Mesothelial cell of epicardium (in vitro differentiated cells): ENCODE results near the gene GPR21. TPM values are rescaled to one million over a fixed set of nuclear protein-coding genes. Genes with fewer than 3 reads are reported as not detected.
A peak's percentile ranks its signal among the peaks of the same experiment; 100 is the strongest.

ENCODE experiments used
- DNase-seq, 2 experiments: peaks; one replicate each; pipeline ENCODE4 v3.0.0; 2021; ENCODE audit warnings: low spot score in 2 of 2; ENCODE audit not compliant: unreplicated experiment in 2 of 2
- H3K27ac Mint-ChIP-seq: 2 replicates; pipeline ENCODE4 v1.8.0; 2021; ENCODE audit warnings: mixed read lengths
- H3K27me3 Mint-ChIP-seq: 2 replicates; pipeline ENCODE4 v1.8.0; 2021; ENCODE audit warnings: low read depth, mixed read lengths
- H3K36me3 Mint-ChIP-seq: 2 replicates; pipeline ENCODE4 v1.8.0; 2021; ENCODE audit warnings: mixed read lengths
- H3K4me1 Mint-ChIP-seq: 2 replicates; pipeline ENCODE4 v1.8.0; 2021; ENCODE audit warnings: mixed read lengths
- H3K4me3 Mint-ChIP-seq: 2 replicates; pipeline ENCODE4 v1.8.0; 2021; ENCODE audit warnings: mild to moderate bottlenecking, moderate library complexity, mixed read lengths
- H3K9me3 Mint-ChIP-seq: 2 replicates; pipeline ENCODE4 v1.8.0; 2021; ENCODE audit warnings: mixed read lengths
- total RNA-seq: library from RNA; stranded (reverse); gene quantifications from 3 replicates; pipeline ENCODE4 v1.2.1, GENCODE V29; 2021
- TF ChIP-seq, protein P1 (sequence below): fragments of 200-600 bp; sonication (generic); IDR thresholded peaks from one replicate; pipeline ENCODE4 v1.5.0; 2021; ENCODE audit warnings: antibody characterized with exemption; ENCODE audit not compliant: unreplicated experiment

Gene GPR21
- total RNA-seq, 1 donor from 2014 or later = 3.8 TPM

DNA sequence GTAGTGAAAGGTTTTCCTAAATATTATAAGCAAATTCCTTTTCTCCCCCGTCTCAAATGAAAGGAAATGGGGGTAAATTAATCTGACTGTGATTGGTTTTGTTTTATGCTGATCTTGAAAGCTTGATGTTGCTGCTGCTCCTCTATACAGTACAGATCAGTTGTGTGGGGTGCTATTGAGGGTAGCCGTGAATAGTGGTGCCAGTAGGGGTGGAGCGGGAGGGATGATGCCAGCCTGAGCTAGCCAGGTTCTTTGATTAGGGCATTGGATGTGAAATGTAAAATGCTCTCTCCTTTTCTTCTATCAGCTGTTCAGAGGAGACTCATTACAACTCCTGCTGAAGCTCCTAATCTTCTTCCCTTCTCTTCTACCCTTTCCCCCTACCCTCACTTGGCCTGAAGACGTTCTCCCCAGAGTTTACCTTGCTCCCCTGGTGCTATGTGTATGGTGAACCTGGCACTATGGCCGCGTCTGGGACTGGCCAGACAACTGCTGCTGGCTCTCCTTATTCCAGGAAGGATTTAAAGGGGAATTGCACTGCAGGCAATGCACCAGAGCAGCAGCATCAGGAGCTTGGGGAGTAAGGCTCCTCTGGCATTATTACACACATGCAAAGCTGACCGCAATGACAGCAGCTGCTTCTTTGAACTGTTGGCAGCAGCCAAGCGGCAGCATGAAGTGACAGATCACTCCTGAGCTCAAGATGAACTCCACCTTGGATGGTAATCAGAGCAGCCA is 566 bp downstream of the GPR21 start:
- TF ChIP-seq, protein P1, sequence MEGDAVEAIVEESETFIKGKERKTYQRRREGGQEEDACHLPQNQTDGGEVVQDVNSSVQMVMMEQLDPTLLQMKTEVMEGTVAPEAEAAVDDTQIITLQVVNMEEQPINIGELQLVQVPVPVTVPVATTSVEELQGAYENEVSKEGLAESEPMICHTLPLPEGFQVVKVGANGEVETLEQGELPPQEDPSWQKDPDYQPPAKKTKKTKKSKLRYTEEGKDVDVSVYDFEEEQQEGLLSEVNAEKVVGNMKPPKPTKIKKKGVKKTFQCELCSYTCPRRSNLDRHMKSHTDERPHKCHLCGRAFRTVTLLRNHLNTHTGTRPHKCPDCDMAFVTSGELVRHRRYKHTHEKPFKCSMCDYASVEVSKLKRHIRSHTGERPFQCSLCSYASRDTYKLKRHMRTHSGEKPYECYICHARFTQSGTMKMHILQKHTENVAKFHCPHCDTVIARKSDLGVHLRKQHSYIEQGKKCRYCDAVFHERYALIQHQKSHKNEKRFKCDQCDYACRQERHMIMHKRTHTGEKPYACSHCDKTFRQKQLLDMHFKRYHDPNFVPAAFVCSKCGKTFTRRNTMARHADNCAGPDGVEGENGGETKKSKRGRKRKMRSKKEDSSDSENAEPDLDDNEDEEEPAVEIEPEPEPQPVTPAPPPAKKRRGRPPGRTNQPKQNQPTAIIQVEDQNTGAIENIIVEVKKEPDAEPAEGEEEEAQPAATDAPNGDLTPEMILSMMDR = no peak
- DNase-seq = no peak
- H3K9me3 Mint-ChIP-seq = no peaks in the 10 kb centered on the region
- H3K4me3 Mint-ChIP-seq = peak overlapping the region; percentile 13
- H3K4me1 Mint-ChIP-seq = peaks cover 23% of the 10 kb centered on the region
- H3K27me3 Mint-ChIP-seq = no peaks in the 10 kb centered on the region
- H3K27ac Mint-ChIP-seq = no peak overlapping the region
- peaks cover 5% of the 10 kb centered on the region for H3K36me3 Mint-ChIP-seq

DNA sequence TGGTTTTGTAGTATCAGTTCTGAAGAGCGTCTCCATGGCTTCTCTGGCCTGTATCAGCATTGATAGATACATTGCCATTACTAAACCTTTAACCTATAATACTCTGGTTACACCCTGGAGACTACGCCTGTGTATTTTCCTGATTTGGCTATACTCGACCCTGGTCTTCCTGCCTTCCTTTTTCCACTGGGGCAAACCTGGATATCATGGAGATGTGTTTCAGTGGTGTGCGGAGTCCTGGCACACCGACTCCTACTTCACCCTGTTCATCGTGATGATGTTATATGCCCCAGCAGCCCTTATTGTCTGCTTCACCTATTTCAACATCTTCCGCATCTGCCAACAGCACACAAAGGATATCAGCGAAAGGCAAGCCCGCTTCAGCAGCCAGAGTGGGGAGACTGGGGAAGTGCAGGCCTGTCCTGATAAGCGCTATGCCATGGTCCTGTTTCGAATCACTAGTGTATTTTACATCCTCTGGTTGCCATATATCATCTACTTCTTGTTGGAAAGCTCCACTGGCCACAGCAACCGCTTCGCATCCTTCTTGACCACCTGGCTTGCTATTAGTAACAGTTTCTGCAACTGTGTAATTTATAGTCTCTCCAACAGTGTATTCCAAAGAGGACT is 1.5 kb downstream of the GPR21 start:
- Mint-ChIP-seq H3K27ac (no peak overlapping the region), H3K36me3 (peaks cover 2% of the 10 kb centered on the region), H3K27me3 (no peaks in the 10 kb centered on the region), H3K4me3 (no peak overlapping the region), H3K9me3 (no peaks in the 10 kb centered on the region), H3K4me1 (peaks cover 23% of the 10 kb centered on the region)
- no peak for DNase-seq
- TF ChIP-seq, protein P1 = no peak

DNA sequence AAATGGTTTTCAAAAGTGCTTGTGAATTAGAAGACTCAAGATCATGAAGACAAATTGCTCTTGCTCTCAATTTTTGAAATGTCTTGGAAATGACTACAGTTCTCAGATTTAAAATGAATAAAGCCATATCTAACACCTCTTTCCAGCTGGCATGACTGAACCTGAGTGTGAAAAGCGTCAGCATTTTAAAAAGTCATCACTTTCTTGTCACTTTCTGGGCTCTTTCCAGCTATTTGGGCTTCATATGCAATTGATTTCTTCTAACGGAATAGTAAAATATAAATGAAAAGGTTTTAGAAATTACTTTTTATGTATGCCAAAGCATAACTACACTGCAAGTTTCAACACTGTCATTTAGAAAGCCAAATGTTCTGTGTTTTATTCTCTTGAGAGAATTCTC is 2.3 kb downstream of the GPR21 start:
- H3K4me3 Mint-ChIP-seq = no peak overlapping the region
- TF ChIP-seq, protein P1 = no peak
- H3K36me3 Mint-ChIP-seq = peaks cover 2% of the 10 kb centered on the region

DNA sequence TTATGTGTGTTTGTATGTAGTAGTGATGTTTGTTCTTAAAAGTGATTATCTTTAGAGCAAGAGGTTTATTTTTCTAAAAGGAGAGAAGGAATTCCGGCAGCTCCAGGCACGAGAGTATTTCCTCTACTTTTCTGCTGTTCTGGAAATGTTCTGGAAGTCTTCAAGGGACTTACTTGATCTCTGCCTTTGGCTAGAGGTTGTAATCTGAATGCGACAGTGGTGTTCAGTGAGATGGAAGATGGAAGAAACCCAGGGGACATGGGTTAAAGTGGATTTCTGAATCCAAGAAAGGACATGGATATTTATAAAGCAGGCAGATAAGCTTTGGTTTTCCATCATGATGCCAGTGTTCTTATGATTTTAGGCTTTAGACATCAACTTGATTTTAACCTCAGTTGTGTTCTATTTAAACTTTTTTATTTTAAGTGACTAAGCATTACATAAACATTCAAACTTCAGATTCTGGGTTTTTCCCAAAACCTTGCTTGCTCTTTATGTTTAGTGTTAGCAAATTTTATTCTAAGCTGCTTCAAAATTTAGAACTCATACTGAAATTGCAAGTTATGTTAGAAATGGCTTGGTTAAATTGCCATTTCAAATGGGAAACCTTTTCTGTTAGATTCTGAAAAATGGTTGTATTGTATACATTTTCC is 3.6 kb downstream of the GPR21 start:
- Mint-ChIP-seq H3K4me1 (peaks cover 23% of the 10 kb centered on the region), H3K27me3 (no peaks in the 10 kb centered on the region), H3K4me3 (no peak overlapping the region), H3K9me3 (peaks cover under 1% of the 10 kb centered on the region), H3K27ac (peak overlapping the region; percentile 30), H3K36me3 (peaks cover 9% of the 10 kb centered on the region)
- DNase-seq = no peak
- TF ChIP-seq, protein P1 = no peak

More for the DNA sequence above, 2.3 kb downstream of the GPR21 start:
- peaks cover 23% of the 10 kb centered on the region for H3K4me1 Mint-ChIP-seq
- no peaks in the 10 kb centered on the region for H3K27me3 Mint-ChIP-seq
- DNase-seq = no peak
- no peak overlapping the region for H3K27ac Mint-ChIP-seq
- H3K9me3 Mint-ChIP-seq = no peaks in the 10 kb centered on the region

DNA sequence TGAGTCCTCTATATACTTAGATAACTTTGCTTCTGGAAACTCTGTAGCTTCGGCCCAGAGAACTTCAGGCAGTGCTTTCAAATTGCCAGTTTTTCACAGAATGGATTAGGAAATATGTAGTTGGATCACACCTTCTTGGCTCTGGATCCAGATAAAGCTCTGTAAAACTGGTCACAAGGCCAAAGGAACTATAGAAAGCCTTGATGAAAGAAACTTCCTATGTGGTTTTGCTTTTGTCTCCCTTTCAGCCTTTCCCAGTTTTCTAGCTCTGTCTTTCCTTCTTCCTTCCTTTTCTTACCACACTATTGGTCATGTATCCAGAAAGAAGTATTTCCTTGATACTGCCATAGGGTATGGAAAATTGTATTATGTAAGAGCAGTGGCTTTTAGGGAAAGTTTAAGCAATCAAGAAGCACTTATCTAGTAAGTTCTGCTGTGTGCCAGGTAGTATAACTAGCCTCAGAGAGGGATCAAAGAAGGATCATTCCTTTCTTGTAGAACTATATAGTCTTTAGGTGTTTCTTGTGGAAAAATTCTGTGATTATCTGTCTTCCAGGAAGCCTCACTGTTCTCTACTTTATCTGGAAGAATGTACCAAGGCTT is 6.3 kb downstream of the GPR21 start:
- TF ChIP-seq, protein P1 = no peak
- Mint-ChIP-seq H3K4me1 (peaks cover 7% of the 10 kb centered on the region), H3K9me3 (peaks cover 16% of the 10 kb centered on the region), H3K36me3 (peaks cover 25% of the 10 kb centered on the region), H3K27me3 (no peaks in the 10 kb centered on the region), H3K27ac (no peak overlapping the region), H3K4me3 (no peak overlapping the region)
- no peak for DNase-seq
